ENCODE results near the gene LRRC1.

GRCh38 chr6:53765270-53765669 lies 29.5 kb upstream of the LRRC1 start:
- TF ChIP-seq EZH2 (IDR thresholded peaks at IDR 0.05; ENCODE audit: insufficient read depth, low read length) (no peak), CTCF (IDR thresholded peaks at IDR 0.05; ENCODE audit: insufficient read depth, low read depth, low read length) (no peak)

Data from astrocyte (in vitro differentiated cells and primary cell).